GM12878 (cell line): ENCODE measurements around the gene SLC44A4.

Source experiments
- EED ChIP-seq: sonication (generic); IDR thresholded peaks from 2 replicates; pipeline ENCODE4 v1.6.1; 2016; ENCODE audit warnings: antibody characterized with exemption, low read depth
- ETV6 ChIP-seq, 2 experiments: fragments of 450-650 bp in 1 of 2; IDR thresholded peaks in 1 of 2; conservative IDR thresholded peaks in 1 of 2; 2 replicates each; pipeline ENCODE4 v1.6.1; 2014; ENCODE audit warnings: antibody characterized with exemption in 1 of 2, borderline replicate concordance in 1 of 2, low read depth in 1 of 2, mild to moderate bottlenecking in 1 of 2, moderate library complexity in 1 of 2
- HDAC2 ChIP-seq: fragments of 200-600 bp; sonication (generic); IDR thresholded peaks from 2 replicates; pipeline ENCODE4 v1.6.1; 2017
- POLR2A ChIP-seq: IDR thresholded peaks from 2 replicates; pipeline ENCODE4 v1.6.1; 2011; ENCODE audit warnings: low read depth, mild to moderate bottlenecking, low read length
- POU2F2 ChIP-seq: IDR thresholded peaks from 3 replicates; pipeline ENCODE4 v1.6.1; 2011; ENCODE audit warnings: low read depth, mild to moderate bottlenecking, low read length, borderline replicate concordance
- PRDM15 ChIP-seq: fragments of 450-650 bp; formaldehyde crosslinking; IDR thresholded peaks from 2 replicates; pipeline ENCODE4 v1.4.0; 2020; ENCODE audit warnings: mild to moderate bottlenecking, moderate library complexity
- SRF ChIP-seq, 2 experiments: IDR thresholded peaks; 2 replicates each; pipeline ENCODE4 v1.6.1; 2011; ENCODE audit warnings: low read depth in 2 of 2, low read length in 2 of 2, mild to moderate bottlenecking in 1 of 2, moderate library complexity in 1 of 2
- TF ChIP-seq, protein P1 (sequence below), 3 experiments: IDR thresholded peaks in 2 of 3; conservative IDR thresholded peaks in 1 of 3; 2 replicates each; pipeline ENCODE4 v1.5.1; 2011; ENCODE audit warnings: low read depth in 3 of 3, low read length in 3 of 3, mild to moderate bottlenecking in 3 of 3, control low read depth in 2 of 3, moderate library complexity in 2 of 3, inconsistent platforms in 1 of 3, mixed read lengths in 1 of 3; ENCODE audit not compliant: control insufficient read depth in 2 of 3, insufficient read depth in 1 of 3; ENCODE audit errors: extremely low read depth in 1 of 3
- TF ChIP-seq, protein P2 (sequence below): IDR thresholded peaks from 2 replicates; pipeline ENCODE4 v1.6.1; 2011; ENCODE audit warnings: mild to moderate bottlenecking, low read depth, low read length, moderate library complexity; ENCODE audit not compliant: insufficient replicate concordance
- TF ChIP-seq, protein P3 (sequence below): IDR thresholded peaks from 2 replicates; pipeline ENCODE4 v1.6.1; 2012; ENCODE audit warnings: low read depth, low read length, improper control_type of control experiment

- TF ChIP-seq, protein P1, sequence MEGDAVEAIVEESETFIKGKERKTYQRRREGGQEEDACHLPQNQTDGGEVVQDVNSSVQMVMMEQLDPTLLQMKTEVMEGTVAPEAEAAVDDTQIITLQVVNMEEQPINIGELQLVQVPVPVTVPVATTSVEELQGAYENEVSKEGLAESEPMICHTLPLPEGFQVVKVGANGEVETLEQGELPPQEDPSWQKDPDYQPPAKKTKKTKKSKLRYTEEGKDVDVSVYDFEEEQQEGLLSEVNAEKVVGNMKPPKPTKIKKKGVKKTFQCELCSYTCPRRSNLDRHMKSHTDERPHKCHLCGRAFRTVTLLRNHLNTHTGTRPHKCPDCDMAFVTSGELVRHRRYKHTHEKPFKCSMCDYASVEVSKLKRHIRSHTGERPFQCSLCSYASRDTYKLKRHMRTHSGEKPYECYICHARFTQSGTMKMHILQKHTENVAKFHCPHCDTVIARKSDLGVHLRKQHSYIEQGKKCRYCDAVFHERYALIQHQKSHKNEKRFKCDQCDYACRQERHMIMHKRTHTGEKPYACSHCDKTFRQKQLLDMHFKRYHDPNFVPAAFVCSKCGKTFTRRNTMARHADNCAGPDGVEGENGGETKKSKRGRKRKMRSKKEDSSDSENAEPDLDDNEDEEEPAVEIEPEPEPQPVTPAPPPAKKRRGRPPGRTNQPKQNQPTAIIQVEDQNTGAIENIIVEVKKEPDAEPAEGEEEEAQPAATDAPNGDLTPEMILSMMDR (IDR thresholded peaks at IDR 0.05 in 2 of 3, conservative IDR thresholded peaks at IDR 0.05 in 1 of 3; ENCODE audit: control insufficient read depth in 2 of 3, extremely low read depth in 1 of 3, insufficient read depth in 1 of 3, low read depth in 3 of 3, low read length in 3 of 3) = no peak
- TF ChIP-seq, protein P2, sequence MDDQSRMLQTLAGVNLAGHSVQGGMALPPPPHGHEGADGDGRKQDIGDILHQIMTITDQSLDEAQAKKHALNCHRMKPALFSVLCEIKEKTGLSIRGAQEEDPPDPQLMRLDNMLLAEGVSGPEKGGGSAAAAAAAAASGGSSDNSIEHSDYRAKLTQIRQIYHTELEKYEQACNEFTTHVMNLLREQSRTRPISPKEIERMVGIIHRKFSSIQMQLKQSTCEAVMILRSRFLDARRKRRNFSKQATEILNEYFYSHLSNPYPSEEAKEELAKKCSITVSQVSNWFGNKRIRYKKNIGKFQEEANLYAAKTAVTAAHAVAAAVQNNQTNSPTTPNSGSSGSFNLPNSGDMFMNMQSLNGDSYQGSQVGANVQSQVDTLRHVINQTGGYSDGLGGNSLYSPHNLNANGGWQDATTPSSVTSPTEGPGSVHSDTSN = no peak
- TF ChIP-seq SRF (IDR thresholded peaks at IDR 0.05; ENCODE audit: low read depth in 2 of 2, low read length in 2 of 2) (no peak), EED (no peak), PRDM15 (CRISPR knock-in tag) (no peak), POLR2A (no peak), ETV6 (conservative IDR thresholded peaks at IDR 0.05 in 1 of 2, IDR thresholded peaks at IDR 0.05 in 1 of 2; ENCODE audit: borderline replicate concordance in 1 of 2, low read depth in 1 of 2) (no peak), HDAC2 (no peak), POU2F2 (no peak)
- TF ChIP-seq, protein P3, sequence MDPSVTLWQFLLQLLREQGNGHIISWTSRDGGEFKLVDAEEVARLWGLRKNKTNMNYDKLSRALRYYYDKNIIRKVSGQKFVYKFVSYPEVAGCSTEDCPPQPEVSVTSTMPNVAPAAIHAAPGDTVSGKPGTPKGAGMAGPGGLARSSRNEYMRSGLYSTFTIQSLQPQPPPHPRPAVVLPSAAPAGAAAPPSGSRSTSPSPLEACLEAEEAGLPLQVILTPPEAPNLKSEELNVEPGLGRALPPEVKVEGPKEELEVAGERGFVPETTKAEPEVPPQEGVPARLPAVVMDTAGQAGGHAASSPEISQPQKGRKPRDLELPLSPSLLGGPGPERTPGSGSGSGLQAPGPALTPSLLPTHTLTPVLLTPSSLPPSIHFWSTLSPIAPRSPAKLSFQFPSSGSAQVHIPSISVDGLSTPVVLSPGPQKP = no peak
These were observed 22.2 kb upstream of the SLC44A4 start for GRCh38 chr6:31900917-31901414.
